A673 (cell line): ENCODE data around the gene TOR2A.
A peak's percentile ranks its signal among the peaks of the same experiment; 100 is the strongest.

Source experiments
- EZH2 ChIP-seq: fragments of 200-600 bp; sonication (generic); IDR thresholded peaks from 2 replicates; pipeline ENCODE4 v1.6.1; 2017; ENCODE audit warnings: borderline replicate concordance, low read depth, mild to moderate bottlenecking, mixed read lengths, antibody characterized with exemption, low read length; ENCODE audit not compliant: poor library complexity, severe bottlenecking
- TF ChIP-seq, protein P1 (sequence below): fragments of 300-800, 200-600 bp; sonication (generic); conservative IDR thresholded peaks from 2 replicates; pipeline ENCODE4 v1.5.1; 2017; ENCODE audit warnings: low read depth, mild to moderate bottlenecking, antibody characterized with exemption, low read length, moderate library complexity, mixed read lengths

DNA sequence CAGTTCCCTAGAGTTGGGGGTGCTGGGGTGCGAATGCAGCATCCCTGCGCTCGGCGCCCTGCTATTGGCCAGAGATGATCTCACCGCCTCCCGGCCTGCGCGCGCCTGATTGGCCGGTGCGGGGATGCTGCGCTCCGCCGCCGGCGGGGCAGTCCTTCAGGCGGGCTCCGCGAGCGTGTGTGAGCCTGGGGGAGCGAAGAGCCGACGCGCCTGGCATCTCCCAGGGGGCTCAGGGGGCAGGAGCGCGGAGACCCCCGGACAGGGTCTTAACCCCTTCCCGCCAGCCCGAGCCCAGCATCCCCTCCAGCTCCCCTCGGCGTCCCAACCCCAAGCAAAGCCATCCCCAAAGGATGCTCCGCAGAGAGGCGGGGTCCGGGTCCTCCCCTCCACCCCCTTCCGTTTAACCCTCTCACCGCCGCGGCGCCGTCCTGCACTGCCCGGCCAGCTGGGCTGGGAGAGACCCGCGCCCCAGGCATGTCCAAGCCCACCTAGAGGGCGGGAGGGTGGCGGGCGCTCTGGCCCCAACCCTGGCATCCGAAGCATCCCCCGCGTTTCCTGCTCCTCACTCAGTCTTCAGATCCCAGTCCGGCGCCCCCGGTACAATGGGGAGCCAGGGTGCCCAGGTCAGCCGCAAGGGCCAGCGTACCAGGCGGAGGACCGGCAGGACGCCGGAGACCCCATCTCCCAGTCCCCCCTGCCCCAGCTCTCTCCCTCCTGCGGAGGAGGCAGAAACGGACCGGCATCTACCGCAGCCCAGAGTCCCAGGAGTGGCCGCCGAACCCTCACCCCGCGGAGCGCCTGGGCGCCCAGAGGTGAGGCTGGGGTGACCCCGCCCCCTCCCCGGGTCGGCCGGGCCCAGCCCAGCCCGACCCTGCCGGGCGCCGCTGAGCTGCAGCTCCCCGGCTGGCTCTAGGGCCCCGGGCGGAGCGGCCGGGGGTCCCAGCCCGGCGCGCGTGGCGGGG lies 19.3 kb upstream of the TOR2A start:
- TF ChIP-seq, protein P1, sequence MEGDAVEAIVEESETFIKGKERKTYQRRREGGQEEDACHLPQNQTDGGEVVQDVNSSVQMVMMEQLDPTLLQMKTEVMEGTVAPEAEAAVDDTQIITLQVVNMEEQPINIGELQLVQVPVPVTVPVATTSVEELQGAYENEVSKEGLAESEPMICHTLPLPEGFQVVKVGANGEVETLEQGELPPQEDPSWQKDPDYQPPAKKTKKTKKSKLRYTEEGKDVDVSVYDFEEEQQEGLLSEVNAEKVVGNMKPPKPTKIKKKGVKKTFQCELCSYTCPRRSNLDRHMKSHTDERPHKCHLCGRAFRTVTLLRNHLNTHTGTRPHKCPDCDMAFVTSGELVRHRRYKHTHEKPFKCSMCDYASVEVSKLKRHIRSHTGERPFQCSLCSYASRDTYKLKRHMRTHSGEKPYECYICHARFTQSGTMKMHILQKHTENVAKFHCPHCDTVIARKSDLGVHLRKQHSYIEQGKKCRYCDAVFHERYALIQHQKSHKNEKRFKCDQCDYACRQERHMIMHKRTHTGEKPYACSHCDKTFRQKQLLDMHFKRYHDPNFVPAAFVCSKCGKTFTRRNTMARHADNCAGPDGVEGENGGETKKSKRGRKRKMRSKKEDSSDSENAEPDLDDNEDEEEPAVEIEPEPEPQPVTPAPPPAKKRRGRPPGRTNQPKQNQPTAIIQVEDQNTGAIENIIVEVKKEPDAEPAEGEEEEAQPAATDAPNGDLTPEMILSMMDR = no peak
- TF ChIP-seq EZH2 = peak; percentile 78
